ENCODE data around the gene SLC9A3. TPM values are rescaled to one million over a fixed set of nuclear protein-coding genes. Genes with fewer than 3 reads are reported as not detected.

SLC9A3 gene
- total and polyA plus RNA-seq, 4 experiments from 2014 or later = 2.2 to 3.1 (median 2.8) TPM

- intact Hi-C loops (cut with micrococcal nuclease) = loop anchor here (5.0 to 10.0 kb wide), 2 partner anchors 172 to 229 kb away; partner anchors contain the start of genes CCDC127, PDCD6 and SDHA
- no peaks in the 10 kb centered on the region for H3K27me3 Mint-ChIP-seq
- no peaks in the 10 kb centered on the region for H3K9me3 Mint-ChIP-seq
- peaks cover 28% of the 10 kb centered on the region for H3K36me3 ChIP-seq (ENCODE audit: insufficient read depth, low read length)
- peaks cover 21 to 50% (median 36%) of the 10 kb centered on the region in 4 donors for H3K4me1 Mint-ChIP-seq
- H3K4me1 ChIP-seq (ENCODE audit: insufficient read depth, low read length) = peaks cover 34% of the 10 kb centered on the region
- peak overlapping the region; percentile 81 to 96 (median 92) for H3K4me3 Mint-ChIP-seq
- no peaks in the 10 kb centered on the region for H3K27me3 ChIP-seq (ENCODE audit: insufficient read depth, low read length)
- no peak overlapping the region for H3K27ac ChIP-seq (ENCODE audit: low read depth, low read length)
- H3K9me3 ChIP-seq (ENCODE audit: control insufficient read depth in 1 of 2, low read length in 2 of 2) = no peaks in the 10 kb centered on the region
- POLR2A ChIA-PET (ENCODE audit: partially characterized antibody) = interaction anchor here (1.0 kb wide), 1 partner anchor 29 kb away, joined by 3 read pairs; no protein-coding TSS in a partner anchor
- peak overlapping the region in 1 of 2 donors; percentile 95 for H3K4me3 ChIP-seq (ENCODE audit: low read length in 2 of 2)
- peaks cover 25 to 41% of the 10 kb centered on the region in 2 donors for H3K36me3 Mint-ChIP-seq
- DNase-seq = no peak
- H3K27ac Mint-ChIP-seq = peak overlapping the region; percentile 49 to 92 (median 89)
- CTCF ChIA-PET (ENCODE audit: partially characterized antibody) = interaction anchor here (1.3 kb wide), 2 partner anchors 10 to 29 kb away, joined by 3 to 4 read pairs; no protein-coding TSS in a partner anchor
These were observed 80.0 kb downstream of the SLC9A3 start for GRCh38 chr5:444226-444625.

DNA sequence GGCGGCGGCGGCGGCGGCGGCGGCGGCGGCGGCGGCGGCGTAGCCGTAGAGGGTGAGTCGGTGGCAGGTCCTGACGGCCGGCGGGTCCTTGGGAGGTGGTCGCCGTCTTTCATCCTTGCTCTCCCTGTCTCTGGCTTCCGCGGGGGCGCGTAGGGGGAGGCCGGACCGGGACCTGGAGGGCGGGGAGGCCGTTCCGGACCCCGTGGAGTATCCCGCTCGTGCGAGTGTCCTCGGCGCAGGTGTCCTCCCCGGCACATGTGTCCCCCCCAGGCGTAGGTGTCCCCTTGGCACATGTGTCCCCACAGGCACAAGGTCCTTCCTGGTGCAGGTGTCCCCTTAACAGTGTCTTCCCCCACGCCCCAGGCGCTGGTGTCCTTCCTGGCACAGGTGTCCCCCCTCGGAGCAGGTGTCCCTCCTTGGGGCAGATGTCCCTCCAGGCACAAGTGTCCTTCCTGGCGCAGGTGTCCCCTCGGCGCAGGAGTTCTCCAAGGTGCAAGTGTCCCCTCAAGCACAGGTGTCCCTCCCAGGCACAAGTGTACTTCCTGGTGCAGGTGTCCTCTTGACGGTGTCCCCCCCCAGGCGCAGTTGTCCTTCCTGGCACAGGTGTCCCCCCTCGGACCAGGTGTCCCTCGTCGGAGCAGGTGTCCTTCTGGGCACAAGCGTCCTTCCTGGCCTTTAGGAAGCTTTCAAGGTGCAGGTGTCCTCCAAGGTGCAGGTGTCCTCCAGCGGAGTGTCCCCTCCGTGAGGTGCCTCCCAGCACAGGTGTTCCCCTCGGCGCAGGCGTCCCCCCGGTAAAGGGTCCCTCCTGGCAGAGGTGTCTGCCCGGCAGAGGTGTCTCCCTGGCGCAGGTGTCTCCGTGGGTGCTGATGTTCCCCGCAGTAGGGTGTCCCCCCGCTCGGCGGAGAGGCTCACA, 80.8 kb downstream of the SLC9A3 start:
- Histone ChIP-seq H3K27ac (ENCODE audit: low read depth, low read length) (peak overlapping the region; percentile 77), H3K36me3 (ENCODE audit: insufficient read depth, low read length) (peaks cover 21% of the 10 kb centered on the region), H3K9me3 (ENCODE audit: control insufficient read depth in 1 of 2, low read length in 2 of 2) (no peaks in the 10 kb centered on the region), H3K27me3 (ENCODE audit: insufficient read depth, low read length) (no peaks in the 10 kb centered on the region), H3K4me1 (ENCODE audit: insufficient read depth, low read length) (peaks cover 34% of the 10 kb centered on the region), H3K4me3 (ENCODE audit: low read length in 2 of 2) (peak overlapping the region; percentile 92 to 95)
- H3K27me3 Mint-ChIP-seq = no peaks in the 10 kb centered on the region
- H3K4me1 Mint-ChIP-seq = peaks cover 19 to 43% (median 35%) of the 10 kb centered on the region in 4 donors
- peak overlapping the region; percentile 87 to 96 (median 92) for H3K4me3 Mint-ChIP-seq
- POLR2A ChIA-PET (ENCODE audit: partially characterized antibody) = interaction anchor here (1.0 to 1.4 kb wide), 4 partner anchors 30 to 224 kb away, joined by 3 to 9 read pairs (median 4); no protein-coding TSS in a partner anchor
- intact Hi-C loops (cut with micrococcal nuclease) = loop anchor here (2.0 to 10.0 kb wide), 3 partner anchors 29 to 229 kb away; partner anchors contain the start of genes CCDC127, PDCD6 and SDHA
- H3K9me3 Mint-ChIP-seq = no peaks in the 10 kb centered on the region
- CTCF ChIA-PET (ENCODE audit: partially characterized antibody) = interaction anchor here (1.3 kb wide), 2 partner anchors 10 to 30 kb away, joined by 3 to 4 read pairs; no protein-coding TSS in a partner anchor
- peaks cover 18 to 34% of the 10 kb centered on the region in 2 donors for H3K36me3 Mint-ChIP-seq
- peak in 4 of 5 donors; percentile 17 to 33 (median 28) for DNase-seq
- peak overlapping the region; percentile 84 to 91 (median 88) for H3K27ac Mint-ChIP-seq

- Histone ChIP-seq H3K4me3 (ENCODE audit: low read length in 2 of 2) (peak within 1 kb of the TSS; percentile 92 to 95), H3K4me1 (ENCODE audit: insufficient read depth, low read length) (peaks cover 34% of the 10 kb centered on the region), H3K9me3 (ENCODE audit: control insufficient read depth in 1 of 2, low read length in 2 of 2) (no peaks in the 10 kb centered on the region), H3K27ac (ENCODE audit: low read depth, low read length) (peak within 1 kb of the TSS; percentile 77), H3K36me3 (ENCODE audit: insufficient read depth, low read length) (peaks cover 12% of the 10 kb centered on the region), H3K27me3 (ENCODE audit: insufficient read depth, low read length) (no peaks in the 10 kb centered on the region)
- H3K4me3 Mint-ChIP-seq = peak within 1 kb of the TSS; percentile 94 to 99 (median 96)
- H3K4me1 Mint-ChIP-seq = peaks cover 17 to 42% (median 34%) of the 10 kb centered on the region in 4 donors
- intact Hi-C loops (cut with micrococcal nuclease) = loop anchor here (2.0 to 10.0 kb wide), 3 partner anchors 30 to 228 kb away; partner anchors contain the start of genes CCDC127, PDCD6 and SDHA
- no peaks in the 10 kb centered on the region for H3K9me3 Mint-ChIP-seq
- CTCF ChIA-PET (ENCODE audit: partially characterized antibody) = no interaction called here
- H3K36me3 Mint-ChIP-seq = peaks cover 10 to 26% of the 10 kb centered on the region in 2 donors
- no peaks in the 10 kb centered on the region for H3K27me3 Mint-ChIP-seq
- POLR2A ChIA-PET (ENCODE audit: partially characterized antibody) = interaction anchor here (0.6 to 1.4 kb wide), 5 partner anchors 11 to 224 kb away, joined by 3 to 9 read pairs (median 4); partner anchors contain the start of genes CCDC127 and SDHA
- peak within 1 kb of the TSS; percentile 91 to 97 (median 95) for H3K27ac Mint-ChIP-seq
- DNase-seq = peak; percentile 62 to 77 (median 69)
These were observed 81.7 kb downstream of the SLC9A3 start, which contains the start of gene EXOC3 for GRCh38 chr5:442335-443238. Gene EXOC3, plus strand, starts transcription at chr5:443176. Its CDS starts 3,030 bp downstream, at chr5:446206.

GRCh38 chr5:441996-442334, 82.3 kb downstream of the SLC9A3 start:
- H3K4me3 ChIP-seq (ENCODE audit: low read length in 2 of 2) = peak overlapping the region; percentile 81 to 92
- ChIA-PET POLR2A (ENCODE audit: partially characterized antibody) (interaction anchor here (0.8 to 1.4 kb wide), 4 partner anchors 31 to 224 kb away, joined by 3 to 9 read pairs (median 4); partner anchors contain the start of genes CCDC127 and SDHA), CTCF (ENCODE audit: partially characterized antibody) (no interaction called here)
- no peaks in the 10 kb centered on the region for H3K27me3 ChIP-seq (ENCODE audit: insufficient read depth, low read length)
- H3K4me1 ChIP-seq (ENCODE audit: insufficient read depth, low read length) = peaks cover 34% of the 10 kb centered on the region
- intact Hi-C loops (cut with micrococcal nuclease) = loop anchor here (2.0 to 10.0 kb wide), 3 partner anchors 31 to 227 kb away; partner anchors contain the start of genes CCDC127, PDCD6 and SDHA
- H3K9me3 Mint-ChIP-seq = no peaks in the 10 kb centered on the region
- H3K9me3 ChIP-seq (ENCODE audit: control insufficient read depth in 1 of 2, low read length in 2 of 2) = no peaks in the 10 kb centered on the region
- H3K27me3 Mint-ChIP-seq = no peaks in the 10 kb centered on the region
- peak overlapping the region in 6 of 7 donors; percentile 86 to 97 (median 94) for H3K27ac Mint-ChIP-seq
- H3K27ac ChIP-seq (ENCODE audit: low read depth, low read length) = no peak overlapping the region
- peaks cover 9 to 20% of the 10 kb centered on the region in 2 donors for H3K36me3 Mint-ChIP-seq
- peaks cover 16 to 41% (median 33%) of the 10 kb centered on the region in 4 donors for H3K4me1 Mint-ChIP-seq
- peaks cover 6% of the 10 kb centered on the region for H3K36me3 ChIP-seq (ENCODE audit: insufficient read depth, low read length)
- H3K4me3 Mint-ChIP-seq = peak overlapping the region; percentile 94 to 99 (median 96)
- DNase-seq = no peak

DNA sequence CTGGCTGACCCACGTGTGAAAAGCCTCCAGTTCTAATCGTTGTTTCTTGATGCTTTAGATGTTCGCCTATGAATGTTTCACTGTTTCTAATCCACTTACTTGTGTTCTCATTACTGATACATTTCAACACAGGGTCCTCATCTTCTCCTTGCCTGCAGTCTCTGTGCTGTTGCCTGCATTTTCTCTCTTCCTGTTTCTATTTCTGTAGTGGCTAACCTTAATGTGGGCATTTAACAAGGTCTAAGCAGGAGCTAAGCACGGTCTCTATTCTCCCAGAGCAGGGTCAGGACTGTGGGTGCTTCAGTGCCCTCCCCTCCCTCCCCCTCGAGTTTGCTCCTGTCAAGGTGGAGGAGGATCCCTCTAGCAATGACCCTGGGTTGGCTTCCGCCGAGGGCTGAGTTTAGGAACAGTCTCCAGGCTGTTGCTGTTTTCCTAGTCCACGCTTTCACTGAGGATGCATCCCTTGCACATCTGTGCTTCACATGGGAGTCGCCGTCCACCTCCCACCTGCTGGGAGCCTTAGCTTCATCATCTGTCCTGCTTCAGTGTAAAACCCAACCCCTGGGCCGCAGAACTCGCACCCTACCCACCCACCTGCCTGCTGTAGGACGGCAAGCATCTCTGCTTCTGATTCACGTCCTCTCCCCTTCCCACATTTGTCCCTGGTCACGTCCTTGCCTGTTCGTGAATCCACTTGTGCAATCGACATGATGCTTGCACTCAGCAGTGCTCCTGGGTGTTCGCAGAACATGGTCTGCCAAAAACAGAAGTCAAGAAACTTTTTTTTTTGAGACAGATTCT, 83.6 kb downstream of the SLC9A3 start:
- H3K36me3 ChIP-seq (ENCODE audit: insufficient read depth, low read length) = no peaks in the 10 kb centered on the region
- H3K4me3 ChIP-seq (ENCODE audit: low read length in 2 of 2) = no peak overlapping the region
- CTCF ChIA-PET (ENCODE audit: partially characterized antibody) = no interaction called here
- peaks cover 29% of the 10 kb centered on the region for H3K4me1 ChIP-seq (ENCODE audit: insufficient read depth, low read length)
- POLR2A ChIA-PET (ENCODE audit: partially characterized antibody) = no interaction called here
- Mint-ChIP-seq H3K4me3 (peak overlapping the region in 2 of 8 donors; percentile 30 to 46), H3K4me1 (peaks cover 10 to 29% (median 24%) of the 10 kb centered on the region in 4 donors), H3K36me3 (peaks cover 0 to 12% of the 10 kb centered on the region in 2 donors), H3K27me3 (peaks cover 0 to under 1% of the 10 kb centered on the region in 2 donors), H3K27ac (peak overlapping the region in 2 of 7 donors; percentile 25 to 52), H3K9me3 (no peaks in the 10 kb centered on the region)
- no peak overlapping the region for H3K27ac ChIP-seq (ENCODE audit: low read depth, low read length)
- no peaks in the 10 kb centered on the region for H3K9me3 ChIP-seq (ENCODE audit: control insufficient read depth in 1 of 2, low read length in 2 of 2)
- no peak for DNase-seq
- no peaks in the 10 kb centered on the region for H3K27me3 ChIP-seq (ENCODE audit: insufficient read depth, low read length)
- intact Hi-C loops (cut with micrococcal nuclease) = loop anchor here (5.0 to 10.0 kb wide), 2 partner anchors 168 to 226 kb away; partner anchors contain the start of genes CCDC127, PDCD6 and SDHA

DNA sequence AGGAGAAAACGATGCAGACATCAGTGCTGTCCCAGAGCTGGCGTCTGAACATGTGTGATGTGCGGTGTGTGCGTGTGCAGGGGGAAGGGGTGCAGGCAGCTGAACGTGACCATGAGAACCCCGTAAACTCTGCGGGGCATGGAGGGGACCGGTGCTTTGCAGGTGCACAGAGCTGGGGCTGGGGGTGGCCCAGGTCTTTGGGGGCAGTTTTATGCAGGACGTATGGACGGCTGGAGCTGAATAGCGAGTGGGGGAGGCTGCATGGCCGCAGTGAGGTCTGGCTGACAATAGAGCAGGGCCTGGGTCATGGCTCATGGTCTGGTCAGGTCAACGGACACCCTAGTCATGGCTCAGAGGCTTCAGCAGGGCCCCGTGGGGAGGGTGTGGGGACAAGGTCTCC, 84.6 kb downstream of the SLC9A3 start:
- Histone ChIP-seq H3K4me1 (ENCODE audit: insufficient read depth, low read length) (peaks cover 24% of the 10 kb centered on the region), H3K9me3 (ENCODE audit: control insufficient read depth in 1 of 2, low read length in 2 of 2) (no peaks in the 10 kb centered on the region), H3K4me3 (ENCODE audit: low read length in 2 of 2) (no peak overlapping the region), H3K27me3 (ENCODE audit: insufficient read depth, low read length) (no peaks in the 10 kb centered on the region), H3K27ac (ENCODE audit: low read depth, low read length) (no peak overlapping the region), H3K36me3 (ENCODE audit: insufficient read depth, low read length) (no peaks in the 10 kb centered on the region)
- POLR2A ChIA-PET (ENCODE audit: partially characterized antibody) = interaction anchor here (1.1 kb wide), 1 partner anchor 24 kb away, joined by 3 read pairs; no protein-coding TSS in a partner anchor
- Mint-ChIP-seq H3K9me3 (no peaks in the 10 kb centered on the region), H3K4me1 (peaks cover 5 to 24% (median 19%) of the 10 kb centered on the region in 4 donors), H3K27me3 (peaks cover 0 to 3% of the 10 kb centered on the region in 2 donors), H3K27ac (peak overlapping the region in 1 of 7 donors; percentile 8), H3K4me3 (peak overlapping the region in 2 of 8 donors; percentile 15 to 20), H3K36me3 (peaks cover 0 to 7% of the 10 kb centered on the region in 2 donors)
- no peak for DNase-seq
- CTCF ChIA-PET (ENCODE audit: partially characterized antibody) = no interaction called here
- intact Hi-C loops (cut with micrococcal nuclease) = loop anchor here (5.0 to 10.0 kb wide), 2 partner anchors 167 to 225 kb away; partner anchors contain the start of genes CCDC127, PDCD6 and SDHA
